ENCODE results near the gene TLR10. TPM values are rescaled to one million over a fixed set of nuclear protein-coding genes. Genes with fewer than 3 reads are reported as not detected.

The TLR10 gene
- total and polyA plus RNA-seq, 11 donors: 0.18 to 0.24 TPM; not detected in 9

- Histone ChIP-seq H3K4me1 (peaks cover 0 to 16% (median 0%) of the 10 kb centered on the region in 12 donors), H3K9me3 (peaks cover 0 to 13% (median 0%) of the 10 kb centered on the region in 12 donors), H3K4me3 (no peak overlapping the region), H3K36me3 (no peaks in the 10 kb centered on the region), H3K27ac (no peak overlapping the region), H3K27me3 (no peaks in the 10 kb centered on the region)
- DNase-seq (no peak), ATAC-seq (no peak)
- no peak for TF ChIP-seq POLR2A (IDR thresholded peaks at IDR 0.05)
- no peak for TF ChIP-seq CTCF (IDR thresholded peaks at IDR 0.05)
- 95 to 98% (median 97%) methylated on average over 5 of the region's 5 CpGs for WGBS, 4 donors
- intact Hi-C loops (cut with DNase I): no loop called here
These were observed 36.9 kb downstream of the TLR10 start for GRCh38 chr4:38745881-38746280.

GRCh38 chr4:38743866-38744265 lies 38.9 kb downstream of the TLR10 start:
- intact Hi-C loops (cut with DNase I): no loop called here
- H3K9me3 ChIP-seq: peaks cover 0 to 13% (median 0%) of the 10 kb centered on the region in 12 donors
- DNase-seq: no peak
- H3K27me3 ChIP-seq: no peaks in the 10 kb centered on the region
- H3K4me3 ChIP-seq: peak overlapping the region in 5 of 12 donors; percentile 15 to 49 (median 32)
- peak overlapping the region in 1 of 12 donors; percentile 76 for H3K27ac ChIP-seq
- peak in 3 of 4 donors; percentile 24 to 42 (median 38) for ATAC-seq
- peaks cover 0 to 14% (median 0%) of the 10 kb centered on the region in 12 donors for H3K4me1 ChIP-seq
- TF ChIP-seq POLR2A (IDR thresholded peaks at IDR 0.05): no peak
- no peak for TF ChIP-seq CTCF (IDR thresholded peaks at IDR 0.05)
- 55 to 63% (median 59%) methylated on average over 1 of the region's 1 CpG for WGBS, 4 donors
- no peaks in the 10 kb centered on the region for H3K36me3 ChIP-seq

DNA sequence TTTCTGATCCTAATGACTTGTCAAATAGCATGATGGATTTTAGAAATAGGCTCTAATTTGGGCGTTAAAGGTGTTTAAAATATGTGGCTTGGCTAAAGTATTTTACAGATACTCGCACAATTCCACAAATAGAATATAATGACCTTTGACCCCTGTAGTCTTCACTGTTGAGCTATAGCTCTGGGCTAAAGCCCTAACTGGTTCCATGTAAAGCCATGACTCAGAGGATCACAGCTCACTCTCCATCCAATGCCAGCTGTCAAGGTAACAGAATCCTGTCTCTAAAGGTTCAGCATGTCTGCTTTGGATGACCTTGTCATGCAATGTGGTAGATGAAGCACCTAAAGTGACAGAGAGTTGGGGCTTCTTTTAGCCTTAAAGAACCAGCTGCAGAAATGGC lies 42.5 kb downstream of the TLR10 start:
- H3K4me3 ChIP-seq: no peak overlapping the region
- H3K27me3 ChIP-seq: no peaks in the 10 kb centered on the region
- DNase-seq: no peak
- TF ChIP-seq POLR2A (IDR thresholded peaks at IDR 0.05): no peak
- no peak for TF ChIP-seq CTCF (IDR thresholded peaks at IDR 0.05)
- H3K27ac ChIP-seq: no peak overlapping the region
- 77 to 96% (median 91%) methylated on average over 2 of the region's 2 CpGs for WGBS, 4 donors
- no peaks in the 10 kb centered on the region for H3K9me3 ChIP-seq
- intact Hi-C loops (cut with DNase I): no loop called here
- peaks cover 0 to 17% (median 0%) of the 10 kb centered on the region in 12 donors for H3K4me1 ChIP-seq
- H3K36me3 ChIP-seq: no peaks in the 10 kb centered on the region
- no peak for ATAC-seq

DNA sequence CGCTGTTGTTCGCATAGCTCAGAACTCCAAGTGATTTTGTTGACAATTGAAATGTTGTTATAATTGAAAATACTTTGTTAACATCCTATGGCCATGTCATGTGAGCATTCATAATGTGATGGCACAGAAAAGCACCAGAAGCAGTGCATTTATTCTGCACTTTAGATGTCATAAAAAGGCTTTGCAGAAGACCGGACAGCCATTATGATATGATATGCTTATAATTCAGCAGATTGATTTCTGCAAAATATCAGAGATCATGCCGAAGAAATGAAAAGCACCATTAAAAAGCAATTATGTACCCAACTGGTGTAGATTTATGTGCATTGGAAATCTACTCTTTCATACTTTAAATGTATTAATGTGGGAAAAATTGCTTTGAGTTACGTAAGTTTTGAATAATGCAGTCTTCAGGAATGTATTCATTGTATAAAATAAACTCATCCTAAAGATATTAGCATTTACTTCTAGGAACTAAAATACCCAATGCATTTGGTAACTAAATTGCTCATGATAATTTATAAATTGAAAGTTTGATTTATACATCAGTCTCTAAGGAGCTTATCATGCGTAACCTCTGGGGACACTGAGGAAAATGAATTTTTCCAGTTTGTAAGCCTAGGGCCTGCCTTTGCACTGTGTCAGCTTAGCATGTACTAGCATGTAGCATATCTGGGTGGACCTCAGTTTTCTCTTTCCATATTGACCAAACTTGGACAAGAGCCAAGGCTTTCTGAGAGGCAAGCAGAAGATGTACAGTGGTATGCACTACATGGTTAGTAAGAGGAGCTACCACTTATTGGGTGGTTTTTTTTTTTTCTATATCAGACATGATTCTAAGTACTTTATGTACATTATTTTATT lies 43.6 kb downstream of the TLR10 start:
- no peaks in the 10 kb centered on the region for H3K9me3 ChIP-seq
- WGBS, 4 donors: 95 to 98% (median 97%) methylated on average over 6 of the region's 6 CpGs
- no peaks in the 10 kb centered on the region for H3K36me3 ChIP-seq
- DNase-seq (no peak), ATAC-seq (no peak)
- TF ChIP-seq CTCF (IDR thresholded peaks at IDR 0.05) (no peak), POLR2A (IDR thresholded peaks at IDR 0.05) (no peak)
- intact Hi-C loops (cut with DNase I): loop anchor here in 1 of 10 donors (10.0 kb wide), 1 partner anchor 424 kb away; no protein-coding TSS in a partner anchor
- H3K27ac ChIP-seq: no peak overlapping the region
- H3K4me3 ChIP-seq: no peak overlapping the region
- peaks cover 0 to 25% (median 0%) of the 10 kb centered on the region in 12 donors for H3K4me1 ChIP-seq
- no peaks in the 10 kb centered on the region for H3K27me3 ChIP-seq

Data from heart left ventricle (tissue), 16 donors.